HG03103 (cell line): Measurements from ENCODE around the gene SCN1A.

Experiments
- ATAC-seq: cut with Tn5 transposase; IDR thresholded peaks from one replicate; pipeline ENCODE4 v1.9.1; 2021; ENCODE audit warnings: low read depth; ENCODE audit not compliant: unreplicated experiment

SCN1A gene

DNA sequence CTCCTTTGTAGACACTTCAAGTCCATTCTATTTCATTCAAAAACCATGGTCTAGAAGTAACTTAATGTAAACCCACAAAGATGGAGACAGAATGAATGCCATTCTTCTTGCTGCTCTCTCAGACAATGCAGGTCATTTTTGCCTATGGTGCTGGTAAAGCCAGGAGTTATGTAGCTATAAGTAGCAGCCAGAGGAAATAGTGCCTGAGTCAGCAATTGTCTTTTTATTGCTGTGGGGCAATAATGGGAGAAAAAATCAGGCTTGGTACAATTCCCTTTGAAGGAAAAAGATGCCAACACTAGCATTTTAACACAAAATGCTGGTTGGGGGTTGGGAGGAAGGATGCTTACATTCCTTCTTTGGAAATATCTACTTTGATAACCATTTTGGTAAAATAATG, 43.5 kb downstream of the SCN1A start:
- ATAC-seq: no peak

DNA sequence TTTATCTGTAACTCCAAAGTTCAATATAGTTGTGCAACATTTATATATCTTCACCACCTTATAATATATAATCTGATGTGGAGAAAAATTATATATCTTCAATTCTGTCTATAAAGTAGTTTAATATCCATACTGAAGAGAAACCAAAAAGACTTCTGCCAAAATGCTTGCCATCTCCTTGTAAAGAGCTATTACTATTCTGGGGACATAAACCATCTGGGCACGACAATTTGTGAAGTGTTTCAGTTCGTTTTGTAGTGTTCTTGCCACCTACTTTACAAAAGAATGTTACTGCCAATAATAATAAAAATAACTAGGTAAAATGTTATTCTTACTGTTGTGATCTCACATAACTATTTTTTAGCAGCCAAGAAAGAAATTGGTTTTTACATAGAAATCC, 45.1 kb downstream of the SCN1A start:
- ATAC-seq: no peak

DNA sequence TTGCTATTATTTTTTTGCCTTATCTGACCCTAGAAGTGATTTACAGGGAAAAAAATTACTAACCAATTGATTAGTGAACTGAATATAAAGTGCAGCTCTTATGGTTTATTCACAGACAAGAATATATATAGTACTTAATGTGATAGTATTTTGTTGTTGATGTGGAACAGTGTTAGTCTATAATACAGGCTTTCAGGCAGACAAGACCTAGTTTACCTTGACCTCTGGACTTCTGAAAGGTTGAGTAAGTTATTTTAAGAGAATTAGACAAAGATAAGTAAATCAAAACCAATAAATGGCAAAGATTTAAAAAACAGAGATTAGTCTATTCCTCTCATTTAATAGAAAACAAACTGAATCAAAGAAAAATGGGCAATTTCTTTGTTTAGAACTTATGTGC, 46.0 kb downstream of the SCN1A start:
- ATAC-seq: no peak

DNA sequence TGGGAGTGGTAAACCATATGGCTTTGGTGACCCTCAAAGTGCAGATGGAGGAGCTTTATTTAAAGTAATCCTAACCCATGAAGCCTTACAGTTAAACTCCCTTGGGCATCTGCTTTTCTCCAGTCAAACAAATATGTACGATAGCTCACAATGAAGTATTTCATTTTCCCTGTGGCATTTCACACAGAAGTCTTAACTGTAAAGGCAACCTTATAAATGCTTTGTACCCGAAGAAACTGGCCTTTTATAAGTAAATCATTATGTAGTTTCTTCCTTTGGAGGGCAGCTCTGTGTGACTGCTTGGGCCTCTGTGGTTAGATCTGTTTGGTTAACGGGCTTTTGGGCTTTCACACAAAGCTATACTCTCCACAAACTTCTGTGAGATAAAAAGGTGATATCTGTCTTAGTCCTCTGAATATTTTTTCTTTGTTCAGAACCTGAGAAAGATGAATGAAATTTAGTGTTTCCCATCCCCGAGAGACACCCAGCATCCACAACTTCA, 46.6 kb downstream of the SCN1A start:
- no peak for ATAC-seq

DNA sequence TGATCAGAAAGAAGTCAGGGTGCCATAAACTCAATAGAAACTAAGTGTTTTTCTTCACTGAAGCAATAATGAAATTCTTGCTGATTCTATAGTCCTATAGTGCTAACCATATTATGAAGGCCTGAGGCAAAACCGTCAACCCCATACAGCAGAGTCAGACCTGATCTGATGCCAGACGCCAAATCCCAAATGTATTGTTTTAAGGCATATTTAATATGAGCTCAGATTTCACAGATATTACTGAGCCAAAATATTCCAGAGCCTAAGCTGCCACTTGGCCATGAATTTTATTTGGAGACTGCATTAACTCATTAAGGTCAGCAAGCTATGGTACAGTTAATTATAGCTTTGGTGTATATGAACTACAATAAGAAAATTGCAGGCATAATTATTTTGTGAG, 53.4 kb downstream of the SCN1A start:
- no peak for ATAC-seq

DNA sequence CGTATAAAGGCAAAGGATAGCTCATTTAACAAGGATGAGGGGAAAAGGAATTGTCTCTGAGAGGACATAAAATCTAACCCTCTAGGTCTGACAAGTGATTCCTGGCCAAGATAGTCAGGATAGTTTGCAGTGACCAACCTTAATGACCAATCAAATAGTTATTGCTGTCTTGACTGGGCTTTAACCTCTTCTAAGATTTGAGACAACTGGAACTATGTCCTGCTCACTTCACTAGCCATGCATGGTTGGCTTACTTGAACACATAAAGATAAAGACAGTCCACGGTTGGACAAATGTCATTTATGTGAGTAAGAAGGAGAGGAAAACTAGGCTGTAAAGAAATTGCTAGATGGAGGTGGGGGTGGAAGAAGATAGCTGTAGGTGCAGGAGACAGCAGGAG, 53.8 kb downstream of the SCN1A start:
- no peak for ATAC-seq

DNA sequence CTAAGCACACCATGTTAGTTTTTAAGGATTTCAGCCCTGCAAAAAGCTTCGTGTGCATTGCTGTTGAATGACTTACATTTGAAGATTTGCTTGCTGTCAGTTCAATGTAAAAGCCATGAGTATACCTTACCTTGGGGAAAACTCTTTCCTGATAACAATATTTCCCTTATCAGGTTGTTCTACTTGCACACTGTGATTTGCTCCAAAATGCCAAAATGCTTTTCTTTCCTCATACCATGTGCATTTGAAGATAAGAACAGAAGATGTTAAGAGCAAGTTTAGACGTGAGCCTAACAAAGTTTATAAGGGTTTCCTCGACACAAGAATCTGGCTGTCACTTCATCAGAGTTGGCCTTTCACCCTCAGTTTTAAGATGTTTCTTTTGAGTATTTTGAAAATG, 57.6 kb downstream of the SCN1A start:
- no peak for ATAC-seq

DNA sequence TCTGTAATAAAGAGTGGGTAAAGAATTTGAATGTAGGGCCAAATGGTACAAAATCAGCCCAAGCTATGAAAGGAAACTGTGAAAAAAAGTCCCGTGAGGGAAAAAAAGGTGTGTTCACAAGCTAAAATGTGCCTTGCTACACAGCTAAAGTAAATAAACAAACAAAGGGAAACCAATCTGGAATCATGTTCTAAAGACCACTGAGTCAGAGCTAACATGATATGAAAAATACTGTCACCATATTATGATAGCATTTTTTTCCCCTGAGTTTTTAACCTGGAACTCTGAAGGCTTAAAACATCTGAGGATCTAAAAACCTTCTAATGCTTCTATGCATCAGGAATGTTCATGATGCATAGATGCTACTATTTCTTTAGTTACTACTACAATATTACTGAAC, 58.8 kb downstream of the SCN1A start:
- ATAC-seq: no peak

DNA sequence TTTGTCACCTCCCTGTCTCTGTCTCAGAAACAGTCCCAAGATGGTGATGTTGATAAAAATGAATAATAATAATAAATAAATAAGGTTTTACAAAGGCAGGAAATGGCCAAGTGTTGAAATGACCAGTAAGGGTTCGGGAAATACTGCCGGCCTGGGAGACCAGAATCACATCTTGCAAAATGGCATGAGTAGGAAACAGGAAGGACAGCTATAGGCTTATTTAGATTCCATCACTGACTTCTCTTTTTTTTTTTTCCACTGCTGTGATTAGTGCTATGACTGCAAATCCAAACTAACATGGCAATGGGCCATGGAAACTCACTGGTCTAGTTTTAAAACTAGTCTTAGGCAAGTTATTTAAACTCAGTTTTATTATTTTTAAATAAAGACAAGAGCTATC, 60.6 kb downstream of the SCN1A start:
- no peak for ATAC-seq

DNA sequence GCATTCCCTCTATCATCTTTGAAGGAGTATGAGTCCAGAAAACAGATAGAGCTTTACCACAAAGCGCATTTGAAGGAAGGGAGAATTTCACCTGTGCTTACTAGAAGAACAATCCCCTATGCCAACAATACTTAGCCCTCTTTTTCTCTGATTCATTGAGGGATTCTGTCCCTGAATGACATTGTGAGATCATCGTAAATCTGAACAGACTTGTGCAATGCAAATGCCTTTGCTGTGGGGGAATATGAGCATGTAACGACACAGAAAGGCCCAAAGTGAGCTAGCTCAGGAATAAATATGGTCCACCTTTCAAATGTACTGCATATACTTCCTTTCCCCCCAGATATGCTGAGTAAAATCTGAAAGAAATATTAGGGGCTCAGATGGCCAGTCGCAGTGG, 67.6 kb downstream of the SCN1A start:
- no peak for ATAC-seq

DNA sequence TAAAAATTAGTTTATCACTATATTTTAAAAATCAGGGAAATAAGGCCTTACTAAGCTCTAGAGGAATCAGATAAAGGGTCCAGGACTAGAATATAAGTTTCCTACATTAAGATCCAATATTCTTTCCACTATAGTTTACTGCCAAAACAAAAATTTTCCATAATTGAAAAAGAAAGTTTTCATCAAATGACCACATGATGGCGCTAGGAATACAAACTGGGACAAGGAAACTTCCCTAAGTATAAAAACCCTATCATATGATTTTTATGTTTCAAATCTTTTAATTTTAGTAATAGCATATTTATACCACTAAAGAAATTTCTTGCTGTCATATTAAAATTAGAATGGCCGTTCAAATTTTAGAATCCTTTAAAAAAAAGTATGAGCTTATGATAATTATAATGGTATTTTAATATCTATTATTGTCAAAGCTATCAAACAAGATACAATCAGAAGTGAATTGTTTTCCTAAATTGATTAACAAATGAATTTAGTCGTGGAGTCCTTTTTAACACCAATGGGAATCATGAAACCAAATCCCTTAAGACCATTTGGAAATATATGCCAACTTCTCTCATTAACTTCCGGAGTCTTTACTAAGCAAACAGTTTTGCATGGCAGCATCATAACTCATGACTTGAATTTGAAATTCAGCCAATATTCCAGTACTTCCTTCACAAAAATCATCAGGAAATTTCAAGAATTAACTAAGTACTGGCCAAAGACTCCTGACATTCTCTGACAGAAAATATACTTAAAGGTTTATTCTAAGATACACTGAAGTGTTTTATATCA, 70.3 kb downstream of the SCN1A start:
- no peak for ATAC-seq

DNA sequence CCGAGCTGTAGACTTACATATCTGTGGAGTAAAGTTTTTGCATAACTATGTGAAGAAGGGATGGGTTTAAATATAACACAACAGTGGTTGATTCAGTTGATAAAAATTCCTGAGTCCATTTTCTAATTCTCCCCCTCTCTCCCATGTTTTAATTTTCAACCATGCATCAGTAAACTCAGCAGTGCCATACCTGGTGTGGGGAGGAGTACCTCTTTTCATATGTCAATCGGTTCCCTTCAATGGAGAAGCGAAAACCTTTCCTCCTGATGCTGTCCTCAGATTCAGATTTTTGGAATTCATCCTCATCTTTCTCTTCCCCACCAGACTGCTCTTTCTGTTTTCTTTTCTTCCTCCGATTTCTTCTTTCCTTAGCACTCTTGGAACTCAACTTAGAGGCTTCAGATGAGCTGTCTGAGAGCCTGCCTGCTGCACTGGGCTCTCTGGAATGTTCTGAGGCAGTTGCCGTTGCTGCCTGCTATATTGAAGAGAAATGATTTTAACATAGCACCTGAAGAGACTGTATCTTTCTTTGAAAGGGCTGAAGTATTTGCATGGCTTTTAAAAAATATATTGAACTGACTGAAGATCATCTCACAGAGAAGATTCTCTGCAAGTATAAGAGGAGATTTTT, 82.9 kb downstream of the SCN1A start:
- no peak for ATAC-seq

DNA sequence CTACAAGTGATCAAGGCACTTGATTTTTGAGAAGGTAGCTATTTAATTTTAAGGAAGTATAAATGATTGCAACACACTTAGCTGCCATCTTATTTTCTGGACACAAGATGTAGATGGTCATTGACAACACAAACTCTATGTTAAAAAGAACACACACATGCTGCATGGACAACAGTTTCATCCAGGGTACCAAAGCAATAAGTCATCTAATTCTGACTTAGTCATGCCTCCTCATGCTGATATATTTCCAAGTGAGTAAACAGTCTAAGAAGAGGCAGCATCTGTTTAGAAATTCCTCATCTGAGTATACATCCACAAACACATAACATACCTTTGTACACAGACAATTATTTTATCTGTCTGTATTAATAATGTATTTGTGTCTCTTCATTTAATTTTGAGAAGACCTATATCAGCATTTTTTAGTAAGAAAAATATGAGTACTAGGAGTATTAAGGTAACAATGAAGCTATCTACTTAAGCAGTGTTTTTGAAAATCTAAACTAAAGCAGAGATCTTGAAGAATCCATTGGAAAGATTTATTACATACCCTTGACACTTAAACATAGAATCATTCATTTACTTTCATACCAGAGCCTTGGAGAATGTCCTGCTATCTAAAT, 84.9 kb downstream of the SCN1A start:
- no peak for ATAC-seq

DNA sequence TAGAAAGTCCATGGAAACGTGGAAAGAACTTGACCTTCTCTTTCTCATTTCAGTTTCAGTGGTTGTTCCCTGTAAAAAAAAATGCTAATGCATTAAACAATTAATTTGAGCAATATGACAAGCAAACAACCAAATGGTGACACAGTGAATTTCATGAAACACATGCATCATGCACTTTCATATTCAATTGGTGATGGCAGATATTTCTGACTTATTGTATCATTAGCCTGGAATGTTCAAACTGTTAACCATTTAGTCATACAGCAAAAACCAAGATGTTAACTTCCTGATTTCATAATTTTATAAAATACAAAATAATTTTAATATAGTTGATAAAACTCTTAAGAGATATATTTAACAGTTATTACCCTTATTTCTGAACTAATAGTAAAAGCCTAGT, 85.5 kb downstream of the SCN1A start:
- no peak for ATAC-seq

DNA sequence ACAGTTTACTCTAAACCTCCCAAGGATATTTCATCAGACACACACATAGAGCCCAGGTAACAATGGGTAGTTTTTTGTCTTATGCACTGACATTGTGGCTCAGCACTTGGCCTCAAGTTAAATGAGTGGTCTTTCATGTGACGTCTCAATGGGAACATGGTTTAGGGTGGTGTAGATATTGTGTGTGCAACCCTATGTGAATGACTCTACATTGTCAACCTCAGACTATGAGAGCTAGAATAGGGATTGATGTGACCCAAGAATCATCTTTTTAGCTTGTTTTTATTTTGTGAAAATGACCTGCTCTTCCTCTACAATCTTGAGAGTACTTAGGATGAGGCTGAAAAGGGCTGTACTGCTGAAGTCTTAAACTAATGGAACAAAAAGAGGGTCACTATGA, 86.2 kb downstream of the SCN1A start:
- no peak for ATAC-seq

DNA sequence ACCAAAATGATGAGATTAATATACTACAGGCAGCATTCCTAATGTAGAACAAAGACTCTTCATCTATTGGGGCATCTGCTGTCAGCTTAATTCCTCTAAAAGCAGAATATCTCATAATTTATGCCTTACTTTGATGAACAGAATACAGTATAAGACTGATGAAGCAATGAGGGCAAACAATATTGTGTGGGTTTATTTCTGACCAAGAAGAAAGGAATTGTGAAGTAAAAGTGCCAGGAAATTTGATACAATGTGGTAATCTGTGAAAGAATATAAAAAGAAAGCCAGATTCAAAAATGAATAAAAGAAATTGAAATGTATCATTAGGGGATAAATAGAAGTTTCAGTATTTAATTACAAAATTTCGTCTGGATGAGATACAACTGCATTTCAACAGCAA, 95.5 kb downstream of the SCN1A start:
- no peak for ATAC-seq

DNA sequence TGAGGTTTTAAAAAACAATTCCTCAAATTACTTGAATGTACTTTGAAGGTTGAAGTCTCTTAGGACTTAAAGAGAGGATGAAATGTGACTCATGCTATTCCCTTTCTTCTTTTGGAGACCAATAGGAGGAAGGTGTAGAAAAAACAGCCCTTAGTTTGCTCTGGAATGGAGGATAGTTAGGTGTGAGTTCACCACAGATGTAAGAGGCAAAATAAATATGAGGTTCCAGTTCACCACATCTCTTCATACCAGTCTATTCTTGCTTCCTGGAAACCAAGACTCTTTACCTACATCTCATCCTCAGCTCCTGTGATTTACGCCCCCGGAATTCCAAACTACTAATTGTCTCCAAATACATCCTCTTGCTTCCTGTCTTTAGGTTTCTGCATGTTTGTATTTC, 96.8 kb downstream of the SCN1A start:
- no peak for ATAC-seq

DNA sequence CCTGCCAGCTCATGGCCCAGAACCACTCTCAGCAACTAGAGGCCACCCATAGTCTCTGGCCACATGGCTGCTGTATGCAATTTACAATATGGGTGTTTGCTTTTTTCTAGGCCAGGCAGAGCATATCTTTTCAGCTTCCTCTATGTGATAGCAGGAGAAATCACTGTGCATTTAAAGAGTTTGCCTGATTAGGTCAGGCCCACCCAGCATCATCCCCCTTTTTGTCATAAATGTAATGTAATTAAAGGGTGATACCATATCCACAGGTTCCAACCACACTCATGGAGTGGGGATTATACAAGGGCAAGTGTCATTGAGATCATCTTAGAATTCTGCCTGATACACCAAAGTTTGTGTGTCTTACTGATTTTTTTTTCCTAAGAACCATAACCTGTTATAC, 102.5 kb downstream of the SCN1A start:
- ATAC-seq: no peak

DNA sequence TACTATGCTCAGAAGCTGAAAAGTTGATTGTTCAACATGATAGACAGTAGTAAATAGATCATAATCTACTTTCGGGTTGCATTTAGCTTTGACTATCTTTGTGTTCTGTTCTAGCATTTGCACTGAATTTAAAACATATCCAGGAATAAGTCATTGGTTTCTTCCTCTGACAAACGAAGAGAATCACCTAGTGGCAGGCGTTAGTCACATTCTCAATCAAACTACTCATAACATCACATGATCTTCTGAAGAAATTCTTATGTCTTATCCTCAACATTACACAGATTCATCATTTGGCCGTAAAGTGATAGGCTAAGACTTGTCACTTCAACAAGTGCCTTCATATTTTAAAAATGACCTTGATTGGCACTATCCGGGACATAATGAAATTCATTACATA, 110.6 kb downstream of the SCN1A start:
- no peak for ATAC-seq

DNA sequence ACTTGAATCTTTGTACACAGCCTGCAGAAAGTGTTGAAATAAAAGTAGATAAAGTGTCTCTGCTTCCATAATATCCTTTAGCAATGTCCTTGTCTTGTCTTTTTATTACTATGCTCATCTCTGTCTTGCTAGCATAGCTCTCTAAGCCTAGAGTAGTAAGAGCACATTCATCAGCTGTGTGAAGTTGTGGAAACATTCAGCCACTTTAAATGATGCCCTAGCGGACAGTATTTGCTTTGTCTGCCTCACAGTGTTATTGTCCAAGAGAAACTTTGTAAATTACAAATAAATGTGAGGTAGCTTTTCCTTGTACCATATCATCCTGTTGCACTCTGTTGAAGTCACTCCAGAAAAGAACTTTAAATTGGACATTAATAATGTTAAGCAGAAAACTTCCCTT, 113.9 kb downstream of the SCN1A start:
- ATAC-seq: no peak

DNA sequence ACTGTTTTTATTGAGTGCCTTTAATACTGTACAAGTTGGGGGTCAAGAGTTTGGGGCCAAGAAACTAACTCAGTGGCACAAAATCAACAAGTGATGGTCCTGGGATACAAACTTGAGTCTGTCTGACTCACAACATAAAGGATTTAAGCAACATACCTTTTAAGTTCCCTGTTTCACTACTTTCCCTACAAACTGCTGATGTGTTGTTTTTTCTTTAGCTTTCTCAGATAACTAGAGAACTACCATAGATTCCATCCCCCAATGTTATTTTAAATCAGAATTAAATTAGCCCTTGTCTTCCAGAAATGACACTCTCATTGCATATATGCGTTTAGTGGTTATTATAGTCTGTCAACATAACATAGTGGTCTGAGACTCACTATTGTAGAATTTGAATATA, 116.2 kb downstream of the SCN1A start:
- ATAC-seq: no peak

DNA sequence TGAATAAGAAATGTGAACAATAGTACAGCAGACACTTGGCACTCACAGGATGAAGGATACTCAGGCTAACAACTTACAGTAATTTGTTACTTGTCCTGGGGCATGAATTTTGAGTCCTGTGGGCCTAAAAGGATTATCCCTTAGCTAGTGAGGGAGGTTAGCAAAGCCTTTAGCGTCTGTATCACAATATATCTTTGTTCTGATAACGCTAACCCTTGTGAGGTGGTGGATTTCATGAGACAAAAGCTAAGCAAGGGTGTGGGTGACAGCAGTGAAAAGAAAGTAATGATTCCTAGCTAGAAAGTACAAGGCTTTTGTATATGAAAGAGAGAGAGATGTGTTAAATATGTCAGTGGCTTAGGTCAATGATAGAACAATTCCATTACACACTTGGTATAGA, 127.4 kb downstream of the SCN1A start:
- no peak for ATAC-seq
